Measurements from ENCODE around the gene GFOD2.
"Not testable (repeated sequence)": the region's sequence is repeated elsewhere in the genome, so short reads cannot be mapped to it uniquely, and the experiment has no call there.

The GFOD2 gene

DNA sequence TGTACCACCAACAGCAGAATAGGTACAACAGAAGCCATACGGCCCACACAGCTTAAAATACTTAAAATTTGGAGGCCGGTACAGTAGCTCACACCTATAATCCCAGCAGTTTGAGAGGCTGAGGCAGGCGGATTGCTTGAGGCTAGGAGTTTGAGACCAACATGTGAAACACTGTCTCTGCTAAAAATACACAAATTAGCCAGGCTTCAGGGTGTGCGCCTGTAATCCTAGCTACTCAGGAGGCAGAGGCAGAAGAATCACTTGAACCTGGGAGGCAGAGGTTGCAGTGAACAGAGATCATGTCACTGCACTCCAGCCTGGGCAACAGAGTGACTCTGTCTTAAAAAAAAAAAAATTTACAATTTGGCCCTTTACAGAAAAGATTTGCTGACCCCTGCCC lies 17.0 kb downstream of the GFOD2 start:
- no peak for DNase-seq (ENCODE audit: low read depth)

DNA sequence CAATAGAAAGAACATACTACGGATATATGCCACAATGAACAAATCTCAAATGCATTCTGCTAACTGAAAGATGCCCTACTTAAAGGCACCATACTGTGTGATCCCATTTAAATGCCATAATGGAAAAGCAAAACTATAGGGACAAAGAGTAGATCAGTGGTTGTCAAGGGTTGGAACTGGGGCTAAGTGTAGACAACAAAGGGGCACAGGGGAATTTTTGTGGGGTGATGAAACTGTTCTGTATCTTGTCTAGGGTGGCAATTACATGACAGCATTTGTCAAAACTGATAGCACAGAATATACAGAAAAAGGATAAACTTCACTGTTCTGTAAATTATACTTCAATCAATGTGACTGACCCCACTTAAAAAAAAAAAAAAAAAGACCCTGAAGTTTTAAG lies 17.7 kb downstream of the GFOD2 start:
- no peak for DNase-seq (ENCODE audit: low read depth)

DNA sequence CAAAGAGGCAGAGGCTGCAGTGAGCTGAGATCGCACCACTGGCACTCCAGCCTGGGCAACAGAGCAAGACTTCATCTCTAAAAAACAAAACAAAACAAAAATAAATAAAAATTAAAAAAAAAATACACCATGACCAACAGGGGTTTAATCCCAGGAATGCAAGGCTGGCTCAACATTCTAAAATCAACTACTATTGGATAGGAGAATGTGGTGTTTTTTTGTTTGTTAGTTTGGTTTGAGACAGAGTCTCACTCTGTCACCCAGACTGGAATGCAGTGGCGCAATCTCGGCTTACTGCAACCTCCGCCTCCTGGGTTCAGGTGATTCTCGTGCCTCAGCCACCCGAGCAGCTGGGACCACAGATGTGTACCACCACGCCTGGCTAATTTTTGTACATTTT lies 19.9 kb downstream of the GFOD2 start:
- no peak for DNase-seq (ENCODE audit: low read depth)

DNA sequence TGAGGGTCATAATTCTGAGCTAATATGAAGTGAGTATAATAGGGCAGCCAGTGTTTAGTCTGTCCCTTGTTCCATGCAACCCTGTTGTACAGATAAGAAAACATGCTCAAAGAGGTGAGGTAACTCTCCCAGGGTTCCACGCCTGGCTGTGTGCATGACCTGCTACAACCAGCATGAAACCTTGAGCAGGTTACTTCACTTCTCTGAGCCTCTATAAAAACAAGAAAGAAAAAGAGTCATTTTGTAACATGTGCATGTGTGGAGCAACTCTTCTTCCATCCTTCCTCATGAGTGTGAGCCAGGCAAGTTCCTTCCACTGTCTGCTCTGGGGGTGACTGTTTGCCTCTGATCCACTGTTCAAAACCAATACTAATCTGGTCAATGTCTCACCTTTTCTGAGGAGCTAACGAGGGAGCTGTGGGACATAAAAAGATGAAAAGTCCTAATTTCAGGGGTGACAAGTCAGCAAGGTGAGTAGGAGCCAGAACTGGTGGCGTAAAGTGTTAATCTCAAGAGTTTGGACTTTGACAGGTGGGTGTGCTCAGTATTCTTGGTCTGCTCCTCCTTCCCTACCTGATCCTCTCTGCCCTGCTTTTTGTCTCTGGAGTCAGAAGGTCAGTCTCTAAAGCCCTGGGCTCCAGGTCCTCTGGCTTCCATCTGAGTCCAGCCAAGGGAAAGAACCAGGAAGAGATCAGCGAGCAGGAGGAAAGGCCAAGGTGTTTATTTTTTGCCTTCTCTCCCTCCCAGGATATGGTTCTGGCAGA lies 21.5 kb downstream of the GFOD2 start:
- DNase-seq (ENCODE audit: low read depth), result no peak

DNA sequence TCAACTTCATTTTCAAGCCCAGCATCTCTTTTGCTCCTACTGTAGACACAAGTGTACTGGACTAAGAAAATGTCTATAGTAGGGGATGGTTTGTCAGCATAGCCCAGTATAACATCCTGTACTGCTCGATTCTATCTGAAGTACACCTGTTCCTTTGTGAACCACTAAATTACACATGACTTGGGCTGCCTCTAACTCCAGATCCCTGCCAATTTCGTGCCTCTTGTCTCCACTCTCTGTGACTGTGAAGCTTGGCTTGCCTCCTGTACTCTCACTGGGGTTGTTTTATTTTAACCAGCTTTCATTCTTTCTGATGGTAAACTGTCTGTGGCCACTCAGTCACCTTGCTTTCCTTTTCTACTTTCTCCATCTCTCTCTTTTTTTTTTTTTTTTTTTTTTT lies 24.5 kb downstream of the GFOD2 start:
- no peak for DNase-seq (ENCODE audit: low read depth)

DNA sequence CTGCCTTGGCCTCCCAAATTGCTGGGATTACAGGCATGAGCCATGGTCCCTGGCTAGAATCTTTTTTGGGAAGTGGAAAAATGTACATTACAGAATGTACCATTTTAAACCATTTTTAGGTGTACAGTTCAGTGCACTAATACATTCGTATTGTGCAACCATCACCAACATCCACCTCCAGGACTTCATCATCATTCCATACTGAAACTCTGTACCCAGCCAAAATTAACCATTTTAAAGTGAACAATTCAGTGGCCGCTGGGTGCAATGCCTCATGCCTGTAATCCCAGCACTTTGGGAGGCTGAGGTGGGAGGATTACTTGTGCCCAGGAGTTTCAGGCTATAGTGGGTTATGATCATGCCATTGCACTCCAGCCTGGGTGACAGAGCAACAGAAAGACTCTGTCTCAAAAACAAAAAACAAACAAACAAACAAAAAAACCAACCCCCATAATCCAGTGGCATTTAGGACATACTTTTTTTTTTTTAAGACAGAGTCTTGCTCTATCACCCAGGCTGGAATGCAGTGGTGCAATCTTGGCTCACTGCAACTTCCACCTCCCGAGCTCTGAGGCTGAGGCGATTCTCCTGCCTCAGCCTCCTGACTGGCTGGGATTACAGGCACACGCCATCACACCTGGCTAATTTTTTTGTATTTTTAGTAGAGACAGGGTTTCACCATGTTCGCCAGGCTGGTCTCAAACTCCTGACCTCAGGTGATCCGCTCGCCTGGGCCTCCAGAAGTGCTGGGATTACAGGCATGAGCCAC lies 25.4 kb downstream of the GFOD2 start:
- not testable (repeated sequence) for DNase-seq (ENCODE audit: low read depth)

DNA sequence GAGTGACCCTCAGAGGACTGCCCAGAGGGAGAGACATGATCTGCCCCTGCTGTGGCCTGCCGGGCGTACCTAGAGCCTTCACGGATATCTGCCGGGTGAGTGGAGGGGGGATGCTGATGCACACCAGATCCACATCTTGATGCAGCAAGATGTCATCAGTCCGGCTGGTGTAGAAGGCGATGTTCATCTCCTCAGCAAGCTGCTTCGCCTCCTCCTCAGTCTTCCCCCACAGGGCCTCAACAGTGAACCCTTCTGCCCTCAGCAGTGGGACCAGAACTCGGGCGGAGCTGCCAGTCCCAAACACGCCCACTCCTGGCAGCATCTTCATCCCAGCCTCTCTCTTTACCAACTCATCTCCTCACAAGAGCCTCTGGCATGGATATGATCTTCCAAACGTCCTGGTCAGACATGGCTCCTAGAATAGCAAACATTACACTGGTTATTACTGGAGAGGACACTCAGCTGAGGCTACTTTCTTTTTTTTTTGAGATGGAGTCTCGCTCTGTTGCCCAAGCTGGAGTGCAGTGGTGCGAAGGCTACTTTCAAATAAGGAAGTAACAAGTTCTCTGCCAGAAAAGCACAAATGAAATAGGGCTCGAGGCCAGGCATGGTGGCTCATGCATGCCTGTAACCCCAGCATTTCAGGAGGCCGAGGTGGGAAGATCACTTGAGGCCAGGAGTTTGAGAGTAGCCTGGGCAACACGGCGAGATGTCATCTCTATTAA lies 33.6 kb downstream of the GFOD2 start:
- DNase-seq (ENCODE audit: low read depth), result no peak

DNA sequence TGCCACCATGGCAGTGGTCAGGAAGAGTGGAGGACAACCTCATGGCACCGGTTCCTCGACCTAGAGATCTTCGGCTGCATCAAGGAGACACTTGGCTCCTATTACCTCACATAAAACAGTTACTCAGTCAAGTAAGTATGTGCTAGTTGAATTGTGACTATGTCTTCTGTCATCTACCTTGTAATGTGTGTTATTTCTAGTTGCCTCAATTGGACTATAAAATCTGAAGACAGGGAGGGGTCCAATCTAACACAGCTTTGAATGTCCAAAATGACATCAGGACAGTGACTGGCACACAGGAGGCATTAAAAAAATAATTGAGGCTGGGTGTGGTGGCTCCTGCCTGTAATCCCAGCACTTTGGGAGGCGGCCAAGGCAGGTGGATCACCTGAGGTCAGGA lies 35.3 kb downstream of the GFOD2 start:
- DNase-seq (ENCODE audit: low read depth), result no peak

DNA sequence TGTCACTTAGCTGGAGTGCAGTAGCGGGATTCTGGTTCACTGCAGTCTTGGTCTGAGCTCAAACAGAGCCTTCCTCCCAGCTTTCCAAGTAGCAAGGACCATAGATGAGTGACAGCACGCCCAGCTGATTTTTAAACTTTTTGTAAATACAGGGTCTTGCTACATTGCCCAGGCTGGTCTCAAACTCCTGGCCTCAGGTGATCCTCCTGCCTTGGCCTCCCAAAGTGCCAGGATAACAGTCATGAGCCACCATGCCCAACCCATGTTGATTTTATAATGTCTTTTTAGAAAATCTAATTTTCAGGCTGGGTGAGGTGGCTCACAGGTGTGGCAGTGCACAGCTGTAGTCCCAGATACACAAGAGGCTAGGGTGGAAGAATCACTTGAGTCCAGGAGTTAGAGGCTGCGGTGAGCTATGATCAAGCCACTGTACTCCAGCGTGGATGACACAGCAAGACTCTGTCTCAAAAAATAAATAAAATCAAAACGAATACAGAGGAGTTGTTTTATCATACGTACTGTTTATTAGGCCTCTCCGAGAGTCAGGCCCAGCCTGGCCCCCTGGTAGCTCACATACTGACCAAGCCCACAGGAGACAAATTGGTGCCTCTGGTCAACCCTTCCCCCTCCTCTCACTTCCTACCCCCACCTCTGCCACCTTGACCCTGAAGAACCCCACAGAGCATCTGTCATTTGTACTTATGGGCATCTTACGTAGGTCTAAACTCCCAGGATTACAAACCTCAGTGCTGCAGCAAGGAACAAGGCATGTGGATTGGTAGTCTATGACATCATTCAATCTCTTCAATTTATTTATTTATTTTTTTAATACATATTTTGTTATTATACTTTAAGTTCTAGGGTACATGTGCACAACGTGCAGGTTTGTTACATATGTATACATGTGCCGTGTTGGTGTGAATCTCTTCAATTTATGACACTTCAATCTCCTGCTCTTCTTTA lies 38.9 kb downstream of the GFOD2 start:
- no peak for DNase-seq (ENCODE audit: low read depth)

DNA sequence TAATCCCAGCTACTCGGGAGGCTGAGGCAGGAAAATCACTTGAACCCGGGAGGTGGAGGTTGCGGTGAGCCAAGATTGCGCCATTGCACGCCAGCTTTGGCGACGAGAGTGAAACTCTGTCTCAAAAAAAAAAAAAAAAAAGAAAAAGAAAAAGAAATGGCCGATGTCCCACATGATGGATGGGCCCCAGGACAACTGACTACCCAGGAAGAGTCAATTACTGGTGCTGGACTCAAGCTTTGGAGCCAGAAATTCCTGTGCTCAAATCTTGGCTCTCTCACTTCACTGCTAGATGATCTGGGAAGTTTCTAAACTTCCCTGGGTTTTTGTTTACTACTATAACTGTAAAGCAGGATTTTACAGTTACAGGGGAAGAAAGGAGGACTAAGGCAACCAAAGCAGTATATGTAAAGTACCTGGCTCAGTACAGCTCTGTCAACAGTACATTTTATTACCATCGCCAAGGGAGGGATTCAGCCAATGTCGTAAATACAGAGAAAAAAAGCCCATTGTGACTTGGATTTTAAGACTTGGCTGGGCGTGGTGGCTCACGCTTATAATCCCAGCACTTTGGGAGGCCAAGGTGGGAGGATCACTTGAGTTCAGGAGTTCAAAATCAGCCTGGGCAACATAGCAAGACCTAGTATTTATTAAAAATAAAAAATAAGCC lies 40.6 kb downstream of the GFOD2 start:
- DNase-seq (ENCODE audit: low read depth), result no peak

DNA sequence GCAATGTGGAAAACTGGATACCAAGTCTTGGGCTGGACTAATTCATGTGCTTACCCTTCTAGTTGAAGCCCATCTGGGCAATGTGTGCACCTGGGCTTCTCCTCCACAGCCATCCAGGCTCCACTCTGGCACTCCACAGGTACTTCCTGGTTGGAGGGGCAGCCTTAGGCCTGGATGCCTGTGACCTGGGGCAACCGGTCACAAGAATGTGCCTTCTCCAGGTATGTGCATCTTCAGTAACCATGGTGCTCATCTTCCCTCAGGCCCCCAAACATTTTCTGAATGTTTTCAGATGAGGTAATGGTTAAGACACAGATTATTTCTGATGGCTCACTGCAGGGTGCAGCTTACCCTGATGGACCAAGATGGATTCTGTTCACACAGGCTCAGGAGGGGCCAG lies 41.4 kb downstream of the GFOD2 start:
- DNase-seq (ENCODE audit: low read depth), result no peak

DNA sequence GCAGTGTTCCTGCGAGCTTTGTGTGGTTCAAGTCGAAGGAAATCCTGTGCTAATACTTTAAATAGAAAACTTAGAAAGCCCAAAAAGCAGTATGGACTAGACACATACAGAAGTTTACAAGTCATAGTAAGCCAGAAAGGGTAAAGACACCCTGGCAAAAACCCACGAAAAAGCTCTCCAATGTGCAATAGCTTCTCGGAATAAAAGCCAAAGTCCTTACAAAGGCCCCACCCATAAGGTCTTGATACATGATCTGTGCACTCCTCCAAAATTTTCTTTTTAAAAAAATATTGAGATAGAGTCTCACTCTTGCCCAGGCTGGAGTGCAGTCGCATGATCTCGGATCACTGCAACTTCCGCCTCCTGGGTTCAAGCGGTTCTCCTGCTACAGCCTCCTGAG lies 42.2 kb downstream of the GFOD2 start:
- no peak for DNase-seq (ENCODE audit: low read depth)

DNA sequence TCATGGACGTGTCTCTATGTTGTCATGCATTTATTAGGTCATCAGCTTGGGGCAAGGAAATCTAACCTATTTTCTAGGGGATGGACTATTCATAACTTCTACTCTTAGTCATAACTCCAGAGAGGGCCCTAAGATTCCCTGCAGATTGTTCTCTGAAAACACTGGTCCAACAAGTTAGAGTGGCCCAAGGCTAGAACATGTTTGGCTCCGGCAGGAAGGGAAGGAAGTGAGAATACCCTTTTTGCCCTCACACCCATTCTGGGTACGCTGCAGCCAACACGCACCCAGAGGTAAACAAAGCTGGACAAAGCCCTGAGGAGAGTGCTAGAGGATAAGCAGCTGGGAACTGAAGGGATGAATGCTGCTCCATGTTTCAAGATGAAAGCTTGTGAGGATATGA lies 42.6 kb downstream of the GFOD2 start:
- DNase-seq (ENCODE audit: low read depth), result no peak

DNA sequence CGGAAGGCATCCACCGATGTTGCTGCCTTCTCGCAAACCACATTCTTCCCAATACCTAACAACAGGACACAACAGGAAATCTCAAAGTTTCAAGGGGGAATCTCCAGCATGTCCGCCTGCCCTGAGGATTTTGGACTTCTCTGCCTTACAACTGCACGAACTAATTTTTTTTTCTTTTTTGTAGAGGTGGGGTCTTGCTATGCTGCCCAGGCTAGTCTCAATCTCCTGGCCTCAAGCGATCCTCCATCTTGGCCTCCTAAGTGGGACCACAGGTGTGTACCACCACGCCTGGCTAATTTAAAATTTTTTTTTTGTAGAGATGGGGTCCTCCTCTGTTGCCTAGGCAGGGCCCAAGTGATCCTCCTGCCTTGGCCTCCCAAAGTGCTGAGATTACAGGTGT lies 43.1 kb downstream of the GFOD2 start:
- no peak for DNase-seq (ENCODE audit: low read depth)

DNA sequence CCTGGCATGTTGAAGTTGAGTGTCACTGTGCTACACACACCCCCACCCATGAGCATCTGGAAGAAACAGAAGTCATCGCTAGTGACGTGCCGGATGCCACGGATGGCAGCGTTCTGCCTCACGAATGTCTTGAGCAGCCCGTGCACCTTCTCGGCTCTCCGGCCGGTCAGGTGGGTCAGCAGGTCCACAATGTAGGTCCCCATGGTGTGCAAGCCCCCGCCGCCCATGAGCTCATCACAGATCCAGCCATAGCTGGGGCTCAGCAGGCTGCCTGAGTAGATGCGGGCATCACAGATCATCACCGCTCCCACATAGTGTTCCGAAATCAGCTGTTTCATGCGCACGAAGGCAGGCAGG lies 43.6 kb downstream of the GFOD2 start:
- DNase-seq (ENCODE audit: low read depth), result no peak

DNA sequence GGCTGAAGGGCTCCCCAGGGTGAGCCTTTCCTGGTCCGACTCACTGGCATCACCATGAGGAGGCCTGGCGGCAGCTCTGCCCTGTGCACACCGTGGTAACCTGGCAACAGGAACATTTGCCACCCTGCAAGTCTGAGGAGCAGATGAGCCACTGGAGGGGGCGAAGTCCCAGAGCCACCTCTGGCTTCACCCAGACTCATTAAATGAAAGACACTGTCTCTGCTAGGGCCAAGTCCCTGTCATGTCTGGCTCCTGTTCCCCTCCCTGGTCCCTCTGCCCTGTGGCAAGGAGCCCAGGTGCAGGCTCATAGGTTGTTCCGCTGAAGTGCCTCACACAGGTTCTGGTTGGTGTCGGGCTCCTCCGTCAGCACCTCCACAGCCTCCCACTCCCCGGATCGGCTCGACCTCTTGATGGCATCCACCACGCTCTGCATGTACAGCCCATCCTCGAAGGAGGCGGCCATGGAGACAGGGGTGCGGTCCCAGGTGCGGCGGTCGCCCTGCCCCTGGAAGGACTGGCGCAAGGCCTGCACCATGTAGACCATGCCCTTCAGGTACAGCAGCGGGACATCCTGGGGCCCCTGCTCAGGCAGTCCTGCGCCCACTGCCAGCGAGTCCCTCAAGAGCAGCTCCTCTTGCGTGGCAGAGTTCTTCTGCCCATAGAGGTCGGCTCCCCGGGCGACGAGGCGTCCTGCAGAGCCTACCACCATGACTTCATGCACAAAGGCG lies 44.1 kb downstream of the GFOD2 start:
- no peak for DNase-seq (ENCODE audit: low read depth)

DNA sequence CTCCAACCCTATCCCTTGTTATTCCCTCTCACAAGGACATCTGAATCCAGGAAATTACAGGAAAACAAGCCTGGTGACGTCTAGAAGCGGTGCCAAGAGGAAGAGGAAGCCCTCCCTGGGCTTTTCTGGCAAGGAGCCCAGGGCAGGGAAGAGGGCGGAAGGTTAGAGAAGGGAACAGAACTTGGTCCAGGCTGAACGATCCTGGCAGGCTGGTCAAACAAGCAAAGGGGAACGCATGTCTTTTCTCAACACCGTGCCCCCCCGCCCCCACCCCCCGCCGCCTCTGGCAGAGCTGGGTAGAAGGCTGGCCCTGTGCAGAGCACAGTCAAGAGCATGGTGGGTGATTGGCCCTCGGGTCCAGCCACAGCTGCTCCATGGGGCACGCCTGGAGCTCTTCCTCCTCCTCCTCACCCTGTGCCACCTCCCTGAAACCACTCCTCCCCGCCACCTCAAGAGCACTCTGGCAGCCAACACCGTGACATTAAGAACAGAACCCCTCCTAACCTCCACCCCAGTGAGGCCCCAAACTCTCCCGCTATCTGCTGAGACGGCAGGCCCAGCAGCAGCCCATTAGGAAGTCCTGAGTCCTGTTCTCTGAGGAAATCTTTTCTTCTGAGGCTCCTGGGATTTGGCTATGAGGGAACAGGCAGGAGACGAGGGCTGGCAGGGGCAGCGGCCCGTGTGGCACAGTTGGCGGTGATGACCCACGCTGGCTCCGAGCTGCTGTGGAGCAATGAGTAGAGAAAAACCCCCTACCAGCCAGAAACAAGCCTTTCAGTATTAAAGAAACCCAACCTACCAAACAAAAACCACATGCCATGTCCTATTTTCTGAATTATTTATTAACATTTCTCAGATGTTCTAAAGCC lies 45.2 kb downstream of the GFOD2 start:
- DNase-seq (ENCODE audit: low read depth), result no peak

DNA sequence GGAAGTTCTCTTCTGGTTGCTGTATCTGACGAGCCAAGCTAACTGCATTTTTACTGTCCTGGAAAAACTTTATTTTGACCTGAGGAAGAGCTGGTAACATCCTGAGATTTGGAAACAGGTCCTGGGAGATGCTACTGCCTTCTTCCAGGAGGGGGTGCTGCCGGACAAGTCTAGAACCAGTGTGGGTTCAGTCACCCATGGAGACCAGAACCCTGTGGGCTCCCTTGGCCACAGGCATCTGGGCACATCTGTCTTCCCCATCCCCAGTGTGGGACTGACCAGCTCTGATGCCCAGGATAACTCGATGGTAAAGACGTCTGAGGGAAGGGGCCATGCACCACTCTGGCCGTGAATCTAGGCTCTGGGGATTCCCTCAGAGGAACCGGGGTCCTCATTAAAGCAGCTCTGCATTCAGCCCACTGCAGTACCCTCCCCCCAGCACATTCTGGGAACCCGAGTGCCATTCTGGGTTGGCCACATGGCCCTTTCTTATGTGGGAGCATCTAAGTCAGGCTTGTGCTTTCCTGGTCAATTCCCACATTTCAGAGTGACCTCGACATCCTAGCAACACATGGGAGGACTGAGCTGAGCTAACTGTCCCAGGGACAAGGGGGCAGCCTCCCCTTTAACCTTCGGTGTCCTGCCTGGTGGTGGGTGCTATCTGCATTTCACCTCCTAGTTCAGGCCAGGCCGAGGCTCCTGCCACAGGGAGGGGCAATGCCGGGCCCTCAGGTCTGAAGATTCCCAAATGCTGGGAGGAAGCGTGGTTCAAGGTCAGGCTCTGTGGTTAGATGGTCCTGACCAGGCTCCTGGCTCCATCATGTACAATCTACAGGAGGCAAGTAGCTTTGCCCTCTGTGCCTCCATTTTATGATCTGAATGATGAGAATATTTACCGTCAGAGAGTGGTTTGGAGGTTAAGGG lies 46.1 kb downstream of the GFOD2 start:
- peak; percentile 47 for DNase-seq (ENCODE audit: low read depth)

DNA sequence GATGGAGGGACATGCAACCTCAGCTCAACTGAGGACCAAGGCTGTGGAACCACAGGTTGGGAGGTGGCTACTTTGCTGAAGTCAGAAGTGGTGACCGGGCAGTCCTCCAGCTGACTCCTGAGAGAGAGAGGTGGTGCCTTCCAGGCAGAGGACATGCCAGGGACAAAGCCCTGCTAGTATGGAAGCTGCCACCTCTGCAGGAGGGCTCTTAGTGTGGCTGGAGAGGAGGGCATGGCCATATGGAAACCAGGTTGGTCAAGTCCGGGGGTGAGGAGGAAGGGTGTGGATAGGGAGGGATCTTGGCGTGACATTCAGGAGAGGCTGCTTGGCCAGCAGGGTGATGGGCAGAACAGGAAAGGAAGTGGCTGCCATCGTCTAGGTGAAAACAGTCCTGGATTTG lies 46.8 kb downstream of the GFOD2 start:
- DNase-seq (ENCODE audit: low read depth), result no peak
